Measurements from ENCODE around the gene BTNL9. TPM values are rescaled to one million over a fixed set of nuclear protein-coding genes. Genes with fewer than 3 reads are reported as not detected.

Gene BTNL9
- total RNA-seq, 4 donors from 2014 or later = 14.5 to 28.6 (median 20.1) TPM

DNA sequence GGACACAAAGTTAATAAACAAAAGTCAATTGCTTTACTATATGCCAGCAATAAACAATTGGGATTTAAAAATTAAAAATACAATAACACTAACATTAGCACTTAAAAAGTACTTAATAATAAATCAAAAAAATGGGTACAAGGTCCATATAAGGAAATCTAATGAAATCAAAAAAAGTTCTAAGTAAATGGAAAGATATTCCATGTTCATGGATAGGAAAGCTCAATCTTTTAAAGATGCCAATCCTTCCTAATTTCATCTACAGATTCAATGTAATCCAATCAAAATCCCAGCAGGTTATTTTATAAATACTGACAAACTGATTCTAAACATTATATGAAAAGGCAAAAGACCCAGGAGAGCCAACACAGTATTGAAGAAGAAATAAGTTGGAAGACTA is 41.9 kb downstream of the BTNL9 start:
- in situ Hi-C loops (cut with MboI; ENCODE audit: low sequenced_read_pairs in 4 of 4) = no loop called here
- DNase-seq = no peak
- Histone ChIP-seq H3K4me3 (no peak overlapping the region), H3K9me3 (no peaks in the 10 kb centered on the region), H3K27me3 (peaks cover 0 to 6% (median 0%) of the 10 kb centered on the region in 3 donors), H3K27ac (no peak overlapping the region), H3K36me3 (no peaks in the 10 kb centered on the region), H3K4me1 (no peaks in the 10 kb centered on the region)
- TF ChIP-seq POLR2A (IDR thresholded peaks at IDR 0.05) = no peak
- TF ChIP-seq, protein P1, sequence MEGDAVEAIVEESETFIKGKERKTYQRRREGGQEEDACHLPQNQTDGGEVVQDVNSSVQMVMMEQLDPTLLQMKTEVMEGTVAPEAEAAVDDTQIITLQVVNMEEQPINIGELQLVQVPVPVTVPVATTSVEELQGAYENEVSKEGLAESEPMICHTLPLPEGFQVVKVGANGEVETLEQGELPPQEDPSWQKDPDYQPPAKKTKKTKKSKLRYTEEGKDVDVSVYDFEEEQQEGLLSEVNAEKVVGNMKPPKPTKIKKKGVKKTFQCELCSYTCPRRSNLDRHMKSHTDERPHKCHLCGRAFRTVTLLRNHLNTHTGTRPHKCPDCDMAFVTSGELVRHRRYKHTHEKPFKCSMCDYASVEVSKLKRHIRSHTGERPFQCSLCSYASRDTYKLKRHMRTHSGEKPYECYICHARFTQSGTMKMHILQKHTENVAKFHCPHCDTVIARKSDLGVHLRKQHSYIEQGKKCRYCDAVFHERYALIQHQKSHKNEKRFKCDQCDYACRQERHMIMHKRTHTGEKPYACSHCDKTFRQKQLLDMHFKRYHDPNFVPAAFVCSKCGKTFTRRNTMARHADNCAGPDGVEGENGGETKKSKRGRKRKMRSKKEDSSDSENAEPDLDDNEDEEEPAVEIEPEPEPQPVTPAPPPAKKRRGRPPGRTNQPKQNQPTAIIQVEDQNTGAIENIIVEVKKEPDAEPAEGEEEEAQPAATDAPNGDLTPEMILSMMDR (IDR thresholded peaks at IDR 0.05 in 4 of 5, conservative IDR thresholded peaks at IDR 0.05 in 1 of 5) = no peak
- ATAC-seq = no peak
- intact Hi-C loops (cut with DNase I; ENCODE audit: low total_unique reads) = no loop called here

DNA sequence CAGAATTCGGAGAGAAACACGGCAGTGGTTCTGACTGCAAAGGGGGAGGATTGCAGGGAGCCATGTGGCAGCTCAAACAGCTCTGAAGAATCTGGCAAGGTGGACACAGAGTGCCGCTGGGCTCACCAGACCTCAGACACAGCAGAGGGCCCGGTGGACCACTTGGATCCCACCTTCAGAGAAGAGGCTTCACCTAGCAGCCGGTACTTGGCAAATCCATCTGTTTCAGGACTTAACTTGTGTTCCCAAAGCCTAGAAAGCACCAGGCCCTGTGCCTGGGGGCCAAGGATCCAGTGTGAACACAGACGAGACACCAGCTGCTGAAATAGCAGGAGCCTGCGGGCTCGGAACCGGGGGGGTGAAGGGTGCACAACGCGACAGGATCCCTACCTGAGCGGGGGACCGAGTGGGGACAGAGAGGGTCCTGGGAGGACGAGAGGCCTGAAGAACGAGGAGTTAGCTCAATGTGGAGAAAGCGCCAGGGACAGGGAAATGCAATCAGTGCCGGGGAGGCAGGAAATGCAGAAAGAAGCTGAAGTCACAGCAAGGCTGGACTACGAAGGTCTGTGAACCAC is 44.6 kb downstream of the BTNL9 start:
- Histone ChIP-seq H3K27me3 (no peaks in the 10 kb centered on the region), H3K36me3 (no peaks in the 10 kb centered on the region), H3K27ac (no peak overlapping the region), H3K4me3 (no peak overlapping the region), H3K9me3 (no peaks in the 10 kb centered on the region), H3K4me1 (no peaks in the 10 kb centered on the region)
- ATAC-seq (no peak), DNase-seq (no peak)
- no peak for TF ChIP-seq POLR2A (IDR thresholded peaks at IDR 0.05)
- TF ChIP-seq, protein P1 (IDR thresholded peaks at IDR 0.05 in 4 of 5, conservative IDR thresholded peaks at IDR 0.05 in 1 of 5) = no peak
- in situ Hi-C loops (cut with MboI; ENCODE audit: low sequenced_read_pairs in 4 of 4) = no loop called here
- intact Hi-C loops (cut with DNase I; ENCODE audit: low total_unique reads) = no loop called here

DNA sequence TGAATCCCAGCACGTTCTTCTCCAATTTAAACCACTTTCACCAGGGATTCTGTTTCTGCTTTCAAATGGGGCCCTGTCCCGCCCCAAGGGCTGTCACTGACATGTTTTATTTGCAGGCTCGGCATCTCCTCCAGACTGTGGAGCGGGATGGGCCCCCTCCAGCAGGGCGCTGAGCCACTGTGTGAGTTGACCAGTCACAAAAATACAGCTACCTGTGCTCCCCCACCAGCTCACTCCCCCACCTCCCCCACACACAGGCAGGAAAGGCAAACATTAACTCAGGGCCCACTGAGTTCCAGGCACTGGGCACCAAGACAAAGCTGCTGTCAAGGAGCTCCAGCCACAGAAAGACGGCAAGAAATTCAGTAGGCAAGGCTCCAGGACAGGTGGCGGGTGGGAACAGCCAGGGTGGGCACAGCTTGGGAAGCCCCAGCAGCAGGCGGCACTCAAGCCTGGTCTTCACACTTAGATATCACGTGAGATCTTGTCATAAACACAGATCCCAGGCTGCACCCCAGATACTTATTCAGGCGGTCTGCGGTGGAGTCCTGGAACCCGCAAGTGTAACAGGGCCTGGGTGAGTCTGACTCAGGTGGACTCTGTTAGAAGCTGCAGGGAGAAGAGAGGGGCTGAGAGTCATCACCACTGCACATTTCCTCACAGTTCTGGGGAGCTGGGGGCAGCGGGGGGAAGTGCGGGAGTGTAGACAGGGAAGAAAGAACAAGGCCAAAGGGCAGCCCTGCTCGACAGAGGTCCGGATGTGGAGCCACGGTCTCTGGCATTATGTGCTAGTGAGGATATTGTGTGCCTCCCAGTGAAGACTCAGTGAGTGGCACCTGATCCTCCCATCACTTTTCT is 46.2 kb downstream of the BTNL9 start:
- intact Hi-C loops (cut with DNase I; ENCODE audit: low total_unique reads) (no loop called here), in situ Hi-C loops (cut with MboI; ENCODE audit: low sequenced_read_pairs in 4 of 4) (no loop called here)
- Histone ChIP-seq H3K4me1 (no peaks in the 10 kb centered on the region), H3K36me3 (no peaks in the 10 kb centered on the region), H3K9me3 (no peaks in the 10 kb centered on the region), H3K27me3 (no peaks in the 10 kb centered on the region), H3K27ac (no peak overlapping the region), H3K4me3 (no peak overlapping the region)
- TF ChIP-seq, protein P1 (IDR thresholded peaks at IDR 0.05 in 4 of 5, conservative IDR thresholded peaks at IDR 0.05 in 1 of 5) = no peak
- TF ChIP-seq POLR2A (IDR thresholded peaks at IDR 0.05) = no peak
- DNase-seq (no peak), ATAC-seq (no peak)

DNA sequence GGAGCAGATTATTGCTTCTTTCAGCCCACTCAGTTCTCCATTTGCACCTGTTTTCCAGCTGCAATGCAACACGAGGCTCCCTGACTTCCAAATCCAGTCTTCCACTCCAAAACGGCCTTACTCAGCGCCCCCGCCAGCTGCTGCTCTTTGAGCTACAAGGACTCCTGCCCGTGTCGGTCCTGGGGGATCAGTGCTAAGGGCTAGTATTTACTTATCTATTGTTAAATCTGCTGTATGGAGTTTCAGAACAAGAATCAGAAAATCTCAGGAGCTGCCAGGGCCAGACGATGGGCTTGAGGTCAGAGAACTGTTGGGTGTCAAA is 46.8 kb downstream of the BTNL9 start:
- Histone ChIP-seq H3K4me1 (no peaks in the 10 kb centered on the region), H3K4me3 (no peak overlapping the region), H3K36me3 (no peaks in the 10 kb centered on the region), H3K9me3 (no peaks in the 10 kb centered on the region), H3K27ac (no peak overlapping the region), H3K27me3 (no peaks in the 10 kb centered on the region)
- intact Hi-C loops (cut with DNase I; ENCODE audit: low total_unique reads) (no loop called here), in situ Hi-C loops (cut with MboI; ENCODE audit: low sequenced_read_pairs in 4 of 4) (no loop called here)
- TF ChIP-seq, protein P1 (IDR thresholded peaks at IDR 0.05 in 4 of 5, conservative IDR thresholded peaks at IDR 0.05 in 1 of 5) = no peak
- TF ChIP-seq POLR2A (IDR thresholded peaks at IDR 0.05) = no peak
- DNase-seq (no peak), ATAC-seq (no peak)
